Fibroblast of peridontal ligament (primary cell): Measurements from ENCODE around the gene PTCHD1.

Experiments used
- DNase-seq: peaks from one replicate; pipeline ENCODE4 v3.0.0-alpha.2; 2010; ENCODE audit errors: extremely low read depth

PTCHD1 gene

DNA sequence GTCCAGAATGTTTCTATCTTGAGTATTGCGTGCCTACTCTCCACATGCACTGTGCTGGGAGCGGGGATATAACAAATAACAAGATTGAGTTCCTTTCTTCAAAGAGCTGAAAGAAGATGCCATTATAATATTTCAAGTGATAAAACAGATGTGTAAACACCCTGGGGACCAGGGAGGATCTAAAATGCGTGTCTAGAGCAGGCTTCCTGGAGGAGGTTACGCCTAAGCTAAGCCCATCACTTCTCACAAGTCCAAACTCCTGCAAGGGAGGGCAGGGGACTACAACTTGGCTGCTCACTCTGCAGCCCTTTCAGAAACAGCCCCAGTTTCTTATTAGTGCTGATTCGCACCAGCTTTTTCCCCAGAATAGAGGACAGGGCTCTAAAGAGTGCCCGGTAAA is 21.5 kb downstream of the PTCHD1 start:
- no peak for DNase-seq

- no peak for DNase-seq
Measured at GRCh38 chrX:23364416-23364815, 29.8 kb downstream of the PTCHD1 start.

DNA sequence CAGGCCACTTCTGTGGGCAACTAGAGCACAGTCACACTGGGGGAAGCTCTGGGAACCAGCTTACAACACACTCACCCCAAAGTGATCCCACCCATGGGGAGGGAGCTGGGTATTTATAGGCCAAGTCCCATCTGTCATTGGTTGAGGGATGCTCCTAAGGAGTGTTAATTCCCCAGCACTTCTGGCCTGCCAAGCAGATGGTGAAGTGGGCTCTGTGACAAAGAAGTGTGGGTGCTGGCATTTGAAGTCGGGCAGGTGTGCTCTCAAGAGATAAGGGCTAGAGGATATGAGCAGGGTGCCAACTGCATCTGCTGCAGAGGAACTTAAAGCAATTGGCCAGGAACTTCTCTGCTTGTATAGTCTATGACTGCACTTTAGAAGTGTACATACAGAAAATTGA is 30.9 kb downstream of the PTCHD1 start:
- no peak for DNase-seq

- DNase-seq = no peak
Measured at GRCh38 chrX:23366914-23367313, 32.3 kb downstream of the PTCHD1 start.

- DNase-seq = no peak
Measured at GRCh38 chrX:23369027-23369426, 34.4 kb downstream of the PTCHD1 start.

- DNase-seq = no peak
Measured at GRCh38 chrX:23372220-23372902, 37.7 kb downstream of the PTCHD1 start.

DNA sequence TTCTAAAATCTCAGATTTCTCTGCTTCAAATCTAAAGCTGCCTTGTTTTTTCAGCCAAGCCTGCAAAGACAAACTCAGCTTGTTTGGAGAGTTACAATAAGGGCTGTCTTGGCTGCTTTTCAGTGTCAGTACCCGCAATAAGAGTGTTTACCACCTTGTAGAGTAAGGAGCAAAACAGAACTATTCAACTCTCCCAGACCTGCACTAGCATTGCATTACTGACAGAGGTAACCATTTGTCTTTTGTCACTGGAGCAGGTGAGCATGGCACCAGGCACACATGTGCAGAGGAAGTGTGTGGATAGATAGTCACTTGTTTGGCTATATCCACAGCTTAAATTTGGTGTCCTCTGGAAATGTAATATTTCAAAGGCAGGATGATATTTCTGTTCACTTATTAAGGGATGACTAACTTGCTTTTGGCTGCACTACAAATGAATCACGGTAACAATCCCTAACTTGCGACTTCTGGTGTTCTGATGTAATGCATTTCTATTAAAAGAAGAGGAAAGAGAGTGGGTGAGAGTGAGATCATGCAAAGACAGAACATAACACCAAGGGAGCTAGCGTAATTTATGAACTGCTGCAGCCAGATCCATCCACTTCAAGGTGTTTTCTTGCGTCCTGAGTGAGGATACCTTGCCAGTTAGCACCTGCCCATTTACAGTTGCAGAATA is 38.6 kb downstream of the PTCHD1 start:
- peak; percentile 27 for DNase-seq

- DNase-seq = no peak
Measured at GRCh38 chrX:23374291-23374690, 39.6 kb downstream of the PTCHD1 start.

GRCh38 chrX:23376581-23376980 is 41.9 kb downstream of the PTCHD1 start:
- DNase-seq = no peak

DNA sequence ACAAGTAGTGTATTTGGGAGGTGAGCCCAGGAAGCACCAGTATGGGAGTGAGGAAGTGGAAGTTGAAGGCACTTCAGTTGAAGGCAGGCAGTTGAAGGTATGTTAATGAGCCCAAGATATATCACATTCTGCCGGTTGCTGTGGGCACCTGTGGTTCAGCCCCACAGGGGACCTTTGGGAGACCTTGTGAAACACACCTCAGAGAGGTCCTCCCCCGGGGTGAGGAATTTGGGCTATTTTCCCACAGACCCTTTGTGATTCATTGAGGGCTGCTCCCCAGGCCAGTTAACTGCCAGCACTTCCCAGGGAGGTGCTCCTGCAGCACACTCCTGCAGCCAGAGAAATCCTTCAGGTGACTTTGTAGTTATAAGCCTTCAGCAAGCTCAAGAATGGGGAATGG is 45.9 kb downstream of the PTCHD1 start:
- no peak for DNase-seq

GRCh38 chrX:23381099-23382087 is 46.7 kb downstream of the PTCHD1 start:
- DNase-seq = no peak

DNA sequence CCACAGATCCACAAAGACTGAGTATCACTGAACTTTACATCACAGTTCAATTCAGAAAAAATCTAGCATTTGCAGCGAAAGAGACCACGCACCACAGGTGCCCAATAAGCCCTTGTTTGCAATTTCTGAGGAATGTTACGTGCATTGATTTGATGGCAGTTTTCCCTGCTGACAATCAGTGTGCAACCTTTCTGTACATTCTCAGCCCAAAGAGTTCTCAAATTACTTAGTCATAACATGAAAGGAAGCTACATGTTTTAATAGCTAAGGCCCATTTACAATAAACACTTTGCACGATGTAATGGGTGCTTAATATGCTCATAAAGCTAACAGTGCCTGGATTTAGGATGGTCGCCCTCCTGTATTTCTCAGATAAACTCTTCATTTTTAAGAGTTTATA is 47.9 kb downstream of the PTCHD1 start:
- DNase-seq = no peak

GRCh38 chrX:23383411-23383810 is 48.8 kb downstream of the PTCHD1 start:
- peak; percentile 28 for DNase-seq

- no peak for DNase-seq
Measured at GRCh38 chrX:23385242-23385641, 50.6 kb downstream of the PTCHD1 start.

DNA sequence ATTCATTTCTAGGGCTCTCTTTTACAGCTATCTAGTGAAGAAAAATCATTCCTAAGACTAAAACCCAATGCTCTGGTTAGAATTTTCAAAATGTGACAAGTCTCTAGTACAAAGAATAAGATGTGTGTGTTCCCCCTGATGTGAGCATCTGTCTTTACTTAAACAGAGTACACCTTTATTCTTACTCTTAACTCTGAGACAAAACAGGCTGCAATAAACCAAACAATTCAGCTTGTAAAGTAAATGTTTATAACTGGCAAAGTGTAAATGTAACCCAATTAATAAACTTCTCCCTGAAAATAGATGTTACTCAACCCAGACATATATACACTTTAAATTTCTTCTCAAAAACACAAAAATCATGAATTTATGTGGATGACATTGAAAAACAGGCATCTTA is 51.6 kb downstream of the PTCHD1 start:
- DNase-seq = no peak

DNA sequence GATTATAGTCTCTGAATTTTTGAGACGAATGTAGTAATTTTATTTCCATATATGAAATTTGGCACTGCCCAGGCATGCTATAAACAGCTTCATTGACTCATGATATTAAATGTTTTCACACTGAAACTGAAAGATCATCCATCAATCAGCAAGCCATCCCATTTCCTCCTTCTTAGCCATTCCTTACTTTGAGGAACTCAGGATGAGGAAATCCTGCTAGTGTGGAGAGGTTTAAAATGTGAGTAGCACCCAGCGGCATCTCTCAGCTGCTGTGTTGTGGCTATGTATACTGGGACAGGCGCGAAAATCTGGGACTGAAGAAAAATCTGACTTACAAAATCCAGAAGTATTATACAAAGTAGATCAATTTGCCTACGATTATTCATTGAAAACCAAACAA is 52.1 kb downstream of the PTCHD1 start:
- no peak for DNase-seq

GRCh38 chrX:23387550-23388184 is 53.0 kb downstream of the PTCHD1 start:
- no peak for DNase-seq

- no peak for DNase-seq
Measured at GRCh38 chrX:23389196-23389792, 54.6 kb downstream of the PTCHD1 start.

- no peak for DNase-seq
Measured at GRCh38 chrX:23390979-23391378, 56.3 kb downstream of the PTCHD1 start.

- DNase-seq = no peak
Measured at GRCh38 chrX:23392195-23392594, 57.5 kb downstream of the PTCHD1 start.

GRCh38 chrX:23394421-23394820 is 59.8 kb downstream of the PTCHD1 start:
- no peak for DNase-seq

DNA sequence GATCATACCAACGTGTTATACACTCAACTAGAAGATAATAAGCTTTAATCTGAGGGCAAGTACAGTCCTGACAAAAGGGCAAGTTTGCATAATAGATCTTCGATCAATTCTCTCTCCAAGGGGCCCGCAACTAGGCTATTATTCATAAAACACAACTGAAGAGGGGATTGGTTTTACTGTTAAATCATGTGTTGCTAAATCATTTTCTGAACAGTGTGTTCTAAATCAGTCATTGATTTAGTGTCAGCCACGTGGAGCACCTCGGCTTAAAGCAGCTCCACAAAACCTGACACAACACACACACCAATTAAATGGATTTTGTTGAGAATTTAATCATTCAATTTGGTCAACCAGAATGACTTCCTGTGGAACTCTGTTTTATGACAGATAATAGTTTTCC is 61.6 kb downstream of the PTCHD1 start:
- no peak for DNase-seq
